GM19455 (cell line): Measurements from ENCODE around the gene PRKD2.
"Not testable (repeated sequence)": the region's sequence is repeated elsewhere in the genome, so short reads cannot be mapped to it uniquely, and the experiment has no call there.

Experiments
- ATAC-seq: cut with Tn5 transposase; IDR thresholded peaks from one replicate; pipeline ENCODE4 v1.9.1; 2021; ENCODE audit not compliant: unreplicated experiment

PRKD2 gene

DNA sequence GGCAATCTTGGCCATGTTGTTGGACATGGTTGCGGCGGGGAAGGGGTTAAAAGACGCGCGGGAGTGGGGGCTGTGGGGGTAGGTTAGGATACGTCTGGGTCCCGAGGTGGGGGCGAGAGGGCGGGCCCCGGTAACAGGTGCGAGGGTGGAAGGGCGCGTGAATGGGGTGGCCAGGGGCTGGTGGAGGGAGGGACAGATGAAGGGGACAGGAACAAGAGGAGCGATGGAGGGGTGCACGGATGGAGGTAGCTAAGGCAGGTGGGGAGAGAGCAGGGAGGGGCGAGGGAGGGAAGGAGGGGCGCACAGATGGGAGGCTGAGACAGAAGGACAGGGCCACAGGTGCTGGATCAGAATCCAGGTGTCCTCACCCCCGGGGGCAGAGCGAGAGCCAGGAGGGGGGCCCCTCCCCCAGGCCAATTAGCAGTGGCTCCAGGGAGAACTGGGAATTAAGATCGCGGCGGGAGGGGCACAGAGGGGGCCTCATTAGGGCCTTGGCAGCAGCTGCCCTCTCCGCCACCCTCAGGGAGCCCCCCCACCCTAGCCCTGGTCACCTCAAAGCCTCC, 82.2 kb downstream of the PRKD2 start:
- no peak for ATAC-seq

GRCh38 chr19:46634045-46634655, 82.8 kb downstream of the PRKD2 start:
- ATAC-seq: no peak

DNA sequence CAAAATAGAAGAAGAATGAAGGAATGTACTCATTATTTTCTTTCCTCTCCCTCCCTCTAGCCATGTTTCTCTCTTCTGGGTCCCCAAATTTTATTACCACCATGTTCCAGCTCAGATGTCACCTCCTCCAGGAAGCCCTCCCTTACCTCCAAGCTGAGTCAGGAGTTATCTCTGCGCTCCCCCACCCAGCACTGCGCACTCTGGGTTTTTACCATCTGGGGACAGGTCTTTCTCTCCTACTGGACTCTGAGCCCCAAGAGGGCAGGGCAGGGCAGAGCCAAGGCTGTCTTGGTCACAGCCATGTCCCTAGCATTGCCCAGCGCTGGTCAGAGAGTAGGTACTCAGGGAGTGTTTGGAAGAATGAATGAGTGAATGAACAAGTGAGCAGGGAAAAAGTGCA, 83.8 kb downstream of the PRKD2 start:
- no peak for ATAC-seq

- no peak for ATAC-seq
Observed at GRCh38 chr19:46631481-46631880, 85.4 kb downstream of the PRKD2 start.

GRCh38 chr19:46630586-46631205, 86.2 kb downstream of the PRKD2 start:
- ATAC-seq: no peak

DNA sequence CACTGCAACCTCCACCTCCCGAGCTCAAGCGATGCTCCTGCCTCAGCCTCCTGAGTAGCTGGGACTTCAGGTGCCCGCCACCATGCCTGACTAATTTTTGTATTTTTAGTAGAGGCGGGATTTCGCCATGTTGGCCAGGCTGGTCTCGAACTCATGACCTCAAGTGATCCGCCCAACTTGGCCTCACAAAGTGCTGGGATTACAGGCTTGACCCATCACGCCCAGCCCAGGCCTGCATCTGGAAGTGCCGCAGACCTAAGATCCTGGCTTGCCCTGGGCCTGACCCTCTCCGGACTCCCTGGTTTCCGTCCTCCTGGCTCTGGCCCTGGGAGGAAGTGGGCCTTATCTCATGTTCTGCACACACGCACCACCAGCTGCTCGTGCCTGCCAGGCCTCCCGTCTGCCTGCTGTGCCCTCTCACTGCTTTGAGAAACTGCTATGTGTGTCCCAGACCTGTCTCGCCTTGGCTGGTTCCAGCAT, 87.3 kb downstream of the PRKD2 start:
- ATAC-seq: no peak

- not testable (repeated sequence) for ATAC-seq
Observed at GRCh38 chr19:46628970-46629369, 87.9 kb downstream of the PRKD2 start.

DNA sequence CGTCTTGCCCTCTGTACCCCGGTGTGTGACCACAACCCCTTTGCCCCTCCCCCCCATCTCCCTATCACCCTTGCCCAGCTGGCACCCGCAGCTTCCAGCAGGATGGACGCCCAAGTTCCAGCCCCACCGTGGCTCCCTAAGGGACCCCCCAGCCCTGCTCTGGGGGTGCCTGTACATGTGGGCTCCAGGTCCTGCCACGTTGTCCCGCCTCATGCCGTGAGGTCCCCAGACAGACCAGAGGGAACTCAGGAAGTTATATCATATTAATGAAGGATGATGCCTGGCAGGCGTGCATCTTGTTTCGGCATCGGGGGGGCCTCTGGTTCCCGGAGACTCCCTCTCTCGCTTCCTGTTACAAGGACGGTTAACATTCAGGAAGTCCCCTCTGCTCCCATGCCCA, 90.5 kb downstream of the PRKD2 start:
- no peak for ATAC-seq

- ATAC-seq: no peak
Observed at GRCh38 chr19:46625731-46626130, 91.2 kb downstream of the PRKD2 start.

- ATAC-seq: no peak
Observed at GRCh38 chr19:46624958-46625661, 91.8 kb downstream of the PRKD2 start, which contains the start of gene PTGIR. TSS of gene PTGIR (minus strand) at chr19:46625089. CDS start at chr19:46624225, 864 bp downstream.
